Endothelial cell of umbilical vein (primary cell): Measurements from ENCODE around the gene C1orf159. TPM values are rescaled to one million over a fixed set of nuclear protein-coding genes. Genes with fewer than 3 reads are reported as not detected.

Experiments used
- BruUV-seq: library from RNA; stranded (reverse); fragments of 400-500 nt; replicated peaks from 2 replicates; lab custom pipeline; 2021; lab: Mats Ljungman, UMichigan
- CTCF ChIA-PET: fragments of 300-600, 350-600 bp; sonication (Branson Sonifier 250); formaldehyde crosslinking; loops from one replicate; lab custom pipeline; 2021; ENCODE audit warnings: antibody characterized with exemption, inconsistent platforms; lab: Charles Lee
- POLR2A ChIA-PET: fragments of 300-600, 350-600 bp; sonication (Branson Sonifier 250); formaldehyde crosslinking; loops from one replicate; lab custom pipeline; 2021; ENCODE audit warnings: antibody characterized with exemption, inconsistent platforms; lab: Charles Lee
- DNase-seq: peaks from one replicate; pipeline ENCODE4 v3.0.0-alpha.2; 2011; ENCODE audit warnings: low read depth, low spot score
- FAIRE-seq: peaks from 2 replicates; lab custom pipeline; 2011; peaks lifted over from hg19 to GRCh38; lab: Jason Lieb, UNC
- H2AFZ ChIP-seq: 2 replicates; pipeline ENCODE4 v1.6.0; 2012; ENCODE audit warnings: low read depth, low read length, control low read depth, inconsistent platforms
- H3K27ac ChIP-seq: 2 replicates; pipeline ENCODE4 v1.5.1; 2011; ENCODE audit warnings: low read depth, mild to moderate bottlenecking, control low read depth, low read length, moderate library complexity; ENCODE audit not compliant: insufficient read depth
- H3K27me3 ChIP-seq, 2 experiments: 2 replicates each; pipeline versions ENCODE4 v1.6.0 to v1.6.1; 2011; ENCODE audit warnings: low read length in 2 of 2, mixed read lengths in 1 of 2; ENCODE audit not compliant: control insufficient read depth in 2 of 2, insufficient read depth in 2 of 2
- H3K36me3 ChIP-seq, 2 experiments: 2 replicates in 1 of 2; 3 replicates in 1 of 2; pipeline ENCODE4 v1.5.1; 2011; ENCODE audit warnings: low read length in 2 of 2, mild to moderate bottlenecking in 1 of 2, moderate library complexity in 1 of 2; ENCODE audit not compliant: control insufficient read depth in 2 of 2, insufficient read depth in 2 of 2; ENCODE audit errors: extremely low read depth in 1 of 2
- H3K4me1 ChIP-seq: 3 replicates; pipeline ENCODE4 v1.5.1; 2011; ENCODE audit warnings: mild to moderate bottlenecking, low read length; ENCODE audit not compliant: control insufficient read depth, insufficient read depth; ENCODE audit errors: extremely low read depth
- H3K4me2 ChIP-seq: 2 replicates; pipeline ENCODE4 v1.6.1; 2011; ENCODE audit warnings: low read length, control low read depth, mixed read lengths; ENCODE audit not compliant: insufficient read depth
- H3K4me3 ChIP-seq, 3 experiments: fragments of 200-600 bp in 1 of 3; sonication (generic), shearing (Covaris generic) in 1 of 3; replicated peaks in 1 of 3; 2 replicates each; pipeline ENCODE4 v1.5.1; 2011 to 2016; ENCODE audit warnings: control low read depth in 3 of 3, low read length in 3 of 3, mild to moderate bottlenecking in 2 of 3, inconsistent platforms in 1 of 3, low read depth in 1 of 3, moderate library complexity in 1 of 3; ENCODE audit not compliant: insufficient read depth in 1 of 3
- H3K79me2 ChIP-seq: 2 replicates; pipeline ENCODE4 v1.6.0; 2012; ENCODE audit warnings: low read length, inconsistent platforms; ENCODE audit not compliant: control insufficient read depth, insufficient read depth
- H3K9ac ChIP-seq: replicated peaks from 2 replicates; pipeline ENCODE3; 2011; ENCODE audit warnings: low read length, control low read depth; ENCODE audit not compliant: insufficient read depth; ENCODE audit errors: extremely low read depth
- H3K9me1 ChIP-seq: replicated peaks from 3 replicates; pipeline ENCODE4 v1.6.0; 2011; ENCODE audit warnings: mild to moderate bottlenecking, low read length; ENCODE audit not compliant: control insufficient read depth, insufficient read depth; ENCODE audit errors: extremely low read depth
- H3K9me3 ChIP-seq: replicated peaks from 2 replicates; pipeline ENCODE4 v1.5.1; 2012; ENCODE audit warnings: low read length, inconsistent platforms; ENCODE audit not compliant: control insufficient read depth, insufficient read depth
- H4K20me1 ChIP-seq: replicated peaks from 2 replicates; pipeline ENCODE3; 2011; ENCODE audit warnings: mild to moderate bottlenecking, low read length; ENCODE audit not compliant: control insufficient read depth, insufficient read depth; ENCODE audit errors: extremely low read depth
- EZH2 ChIP-seq: IDR thresholded peaks from 2 replicates; pipeline ENCODE4 v1.6.1; 2012; ENCODE audit warnings: borderline replicate concordance, low read depth, mild to moderate bottlenecking, moderate library complexity, low read length, inconsistent platforms; ENCODE audit not compliant: severe bottlenecking
- GATA2 ChIP-seq: IDR thresholded peaks from 2 replicates; pipeline ENCODE4 v1.7.0; 2011; ENCODE audit warnings: low read depth, mild to moderate bottlenecking, moderate library complexity, mixed read lengths, low read length; ENCODE audit not compliant: insufficient read length, insufficient read depth
- MAX ChIP-seq: IDR thresholded peaks from 2 replicates; pipeline ENCODE4 v1.6.1; 2011; ENCODE audit not compliant: insufficient read depth, insufficient read length
- POLR2A ChIP-seq: IDR thresholded peaks from 2 replicates; pipeline ENCODE4 v1.6.1; 2012; ENCODE audit warnings: low read depth, mild to moderate bottlenecking, control low read depth, low read length
- dilution Hi-C: fragments of 300-500 bp; cut with MboI; formaldehyde crosslinking; loops from one replicate; pipeline ENCODE4 v1.15.0; 2019; ENCODE audit warnings: low sequenced_read_pairs; ENCODE audit not compliant: extremely low pct_ligation_motif_present
- intact Hi-C: fragments of 100-400 bp; cut with micrococcal nuclease; formaldehyde crosslinking; loops from one replicate; pipeline ENCODE4 v1.10.0; 2022
- polyA plus RNA-seq, 4 experiments: library from polyadenylated mRNA; depleted of rRNA in 3 of 4; stranded (reverse) in 3 of 4; unstranded in 1 of 4; fragments of >200 nt; gene quantifications; 2 replicates each; pipeline versions ENCODE4 v1.2.1 to v1.2.3, GENCODE V29; 2011 to 2012; ENCODE audit warnings: missing spikeins in 1 of 4
- total RNA-seq: library from RNA; stranded (reverse); gene quantifications from 2 replicates; pipeline ENCODE4 v1.2.3, GENCODE V29; 2021

C1orf159 gene
- total and polyA plus RNA-seq, 2 donors (not counting 3 experiments of a cell fraction or from before 2014, with no cell fraction given), result 16.1 to 20.1 TPM

GRCh38 chr1:1132956-1133750 lies 17.3 kb upstream of the C1orf159 start:
- TF ChIP-seq POLR2A, result no peak
- TF ChIP-seq MAX, result no peak
- dilution Hi-C loops, result no loop called here
- H3K9ac ChIP-seq, result no peak overlapping the region
- no peak overlapping the region for H3K4me3 ChIP-seq
- H3K27ac ChIP-seq, result no peak overlapping the region
- no peak overlapping the region for H2AFZ ChIP-seq
- H3K36me3 ChIP-seq, result no peaks in the 10 kb centered on the region
- no peaks in the 10 kb centered on the region for H3K9me3 ChIP-seq
- H3K9me1 ChIP-seq, result no peaks in the 10 kb centered on the region
- no peaks in the 10 kb centered on the region for H3K4me1 ChIP-seq
- FAIRE-seq, result no peak
- CTCF ChIA-PET, result no interaction called here
- POLR2A ChIA-PET, result no interaction called here
- H3K27me3 ChIP-seq, result peaks cover 0 to 2% of the 10 kb centered on the region in 2 experiments
- no peaks in the 10 kb centered on the region for H4K20me1 ChIP-seq
- H3K4me2 ChIP-seq, result no peak overlapping the region
- no peak for DNase-seq
- no peaks in the 10 kb centered on the region for H3K79me2 ChIP-seq
- BruUV-seq, result no TSS peak
- intact Hi-C loops, result no loop called here

GRCh38 chr1:1132042-1132950 lies 16.4 kb upstream of the C1orf159 start:
- Histone ChIP-seq H3K27me3 (peaks cover 0 to under 1% of the 10 kb centered on the region in 2 experiments), H3K4me2 (no peak overlapping the region), H3K36me3 (no peaks in the 10 kb centered on the region), H2AFZ (no peak overlapping the region), H3K4me1 (no peaks in the 10 kb centered on the region), H3K79me2 (no peaks in the 10 kb centered on the region), H3K27ac (no peak overlapping the region), H3K9me3 (no peaks in the 10 kb centered on the region), H4K20me1 (no peaks in the 10 kb centered on the region), H3K4me3 (no peak overlapping the region), H3K9ac (no peak overlapping the region), H3K9me1 (no peaks in the 10 kb centered on the region)
- ChIA-PET CTCF (no interaction called here), POLR2A (no interaction called here)
- FAIRE-seq, result no peak
- DNase-seq, result no peak
- no peak for TF ChIP-seq MAX
- no peak for TF ChIP-seq GATA2
- TF ChIP-seq EZH2, result no peak
- dilution Hi-C loops, result no loop called here
- no TSS peak for BruUV-seq
- intact Hi-C loops, result no loop called here
